ENCODE results near the gene RFC1. TPM values are rescaled to one million over a fixed set of nuclear protein-coding genes. Genes with fewer than 3 reads are reported as not detected.

The RFC1 gene
- total and polyA plus RNA-seq, 2 of the 4 experiments (the other 2 are of a cell fraction), result 18.4 to 49.3 TPM

- no peak overlapping the region for H4K91ac ChIP-seq (ENCODE audit: insufficient read depth, low read depth, low read length)
These were observed 16.8 kb downstream of the RFC1 start for GRCh38 chr4:39349326-39349725.

More at GRCh38 chr4:39349326-39349725, 16.8 kb downstream of the RFC1 start:
- H3K79me1 ChIP-seq (ENCODE audit: low read depth in 1 of 2, low read length in 2 of 2), result peaks cover 20 to 57% of the 10 kb centered on the region in 2 experiments
- H2BK5ac ChIP-seq (ENCODE audit: low read depth, low read length, poor library complexity, severe bottlenecking), result no peak overlapping the region
- no peak overlapping the region for H3K23ac ChIP-seq (ENCODE audit: low read depth, low read length)
- no peak overlapping the region for H3K14ac ChIP-seq (replicated peaks; ENCODE audit: low read depth, low read length)
- no peak overlapping the region for H2BK15ac ChIP-seq (ENCODE audit: low read depth, low read length)
- no peak overlapping the region for H4K5ac ChIP-seq (ENCODE audit: low read depth, low read length)
- H3K18ac ChIP-seq (ENCODE audit: low read depth, low read length), result no peak overlapping the region
- no peak overlapping the region for H2AK5ac ChIP-seq (ENCODE audit: low read depth, low read length)
- H2AK9ac ChIP-seq (replicated peaks; ENCODE audit: low read depth, low read length, poor library complexity), result no peak overlapping the region
- CTCF ChIA-PET, result no interaction called here
- DNase-seq (no peak), ATAC-seq (ENCODE audit: low read depth) (no peak)
- no peak overlapping the region for H3K4me3 ChIP-seq (ENCODE audit: insufficient read depth, low read depth, low read length)
- H3K4ac ChIP-seq (ENCODE audit: low read depth, low read length), result no peak overlapping the region
- no peak overlapping the region for H3K4me2 ChIP-seq (ENCODE audit: low read depth, low read length)
- H3K4me1 ChIP-seq (ENCODE audit: control insufficient read depth, insufficient read depth, low read length), result peaks cover 5% of the 10 kb centered on the region
- no peaks in the 10 kb centered on the region for H3K27me3 ChIP-seq (ENCODE audit: control insufficient read depth, insufficient read depth, low read length)
- no peak overlapping the region for H3K27ac ChIP-seq (ENCODE audit: insufficient read depth, low read length)
- H4K20me1 ChIP-seq (ENCODE audit: insufficient read depth, low read length), result peaks cover 8% of the 10 kb centered on the region; the same call in 1 of the 2 replicates
- dilution Hi-C loops (cut with HindIII; ENCODE audit: low sequenced_read_pairs, unreplicated experiment), result no loop called here
- intact Hi-C loops (cut with micrococcal nuclease), result no loop called here
- H4K8ac ChIP-seq (ENCODE audit: low read depth in 2 of 2, low read length in 2 of 2), result no peak overlapping the region
- 0 out of 2 replicates have a peak, but pooled peaks cover 1% of the 10 kb centered on the region for H3K9me3 ChIP-seq (ENCODE audit: control insufficient read depth, insufficient read depth, low read length)
- no peak overlapping the region for H2BK20ac ChIP-seq (ENCODE audit: low read depth, low read length)
- POLR2A ChIA-PET (ENCODE audit: unreplicated experiment), result no interaction called here
- no peak overlapping the region for H3K56ac ChIP-seq (ENCODE audit: extremely low read depth, insufficient read depth, low read length)
- H3K9ac ChIP-seq (ENCODE audit: low read depth, low read length), result no peak overlapping the region
- no TSS peak for BruUV-seq (replicated peaks)
- H2AFZ ChIP-seq (replicated peaks; ENCODE audit: low read length, poor library complexity), result no peak overlapping the region
- TF ChIP-seq POLR2A (IDR thresholded peaks at IDR 0.05; ENCODE audit: low read depth, low read length) (no peak), MXI1 (IDR thresholded peaks at IDR 0.05; ENCODE audit: borderline replicate concordance, low read depth, low read length) (no peak), ELK1 (IDR thresholded peaks at IDR 0.05; ENCODE audit: borderline replicate concordance, low read depth, low read length) (no peak), SMC3 (IDR thresholded peaks at IDR 0.05; ENCODE audit: low read depth, low read length) (no peak), RCOR1 (IDR thresholded peaks at IDR 0.05; ENCODE audit: insufficient replicate concordance, low read length) (no peak), BHLHE40 (IDR thresholded peaks at IDR 0.05; ENCODE audit: low read depth, low read length) (no peak), CHD1 (IDR thresholded peaks at IDR 0.05; ENCODE audit: low read depth, low read length) (no peak)
- no CpG with 5 or more reads among the region's 2 CpGs for WGBS, 2 experiments (ENCODE audit: extremely low coverage in 2 of 2, insufficient read length in 1 of 2)
- in situ Hi-C loops (cut with MboI; ENCODE audit: low sequenced_read_pairs), result no loop called here
- peaks cover 3% of the 10 kb centered on the region for H3K9me1 ChIP-seq (ENCODE audit: insufficient read depth, low read length)
- peaks cover 7% of the 10 kb centered on the region for H3K36me3 ChIP-seq (ENCODE audit: control insufficient read depth, insufficient read depth, low read length)
- H2BK120ac ChIP-seq (ENCODE audit: low read depth, low read length), result no peak overlapping the region

Measured in IMR-90 (cell line).